Endothelial cell (in vitro differentiated cells): Measurements from ENCODE around the gene CEP162. TPM values are rescaled to one million over a fixed set of nuclear protein-coding genes. Genes with fewer than 3 reads are reported as not detected.

Experiments
- DNase-seq: peaks from one replicate; pipeline ENCODE4 v3.0.0; 2021; ENCODE audit warnings: low spot score
- H3K27ac Mint-ChIP-seq: one replicate; pipeline ENCODE4 v1.8.0; 2021; ENCODE audit warnings: mixed read lengths, inconsistent platforms; ENCODE audit not compliant: unreplicated experiment
- H3K27me3 Mint-ChIP-seq: one replicate; pipeline ENCODE4 v1.8.0; 2021; ENCODE audit warnings: mild to moderate bottlenecking, moderate library complexity, mixed read lengths, inconsistent platforms; ENCODE audit not compliant: unreplicated experiment
- H3K36me3 Mint-ChIP-seq: one replicate; pipeline ENCODE4 v1.8.0; 2021; ENCODE audit warnings: mild to moderate bottlenecking, low read depth, mixed read lengths, inconsistent platforms; ENCODE audit not compliant: unreplicated experiment
- H3K4me1 Mint-ChIP-seq: one replicate; pipeline ENCODE4 v1.8.0; 2021; ENCODE audit warnings: mild to moderate bottlenecking, mixed read lengths, inconsistent platforms; ENCODE audit not compliant: unreplicated experiment
- H3K4me3 Mint-ChIP-seq: one replicate; pipeline ENCODE4 v1.8.0; 2021; ENCODE audit warnings: mild to moderate bottlenecking, mixed read lengths, inconsistent platforms; ENCODE audit not compliant: unreplicated experiment
- H3K9me3 Mint-ChIP-seq: one replicate; pipeline ENCODE4 v1.8.0; 2021; ENCODE audit warnings: mixed read lengths, inconsistent platforms; ENCODE audit not compliant: unreplicated experiment
- total RNA-seq: library from RNA; stranded (reverse); fragmentation: NEBNext Ultra II Directional; extraction: Animal tissue kit (Norgen Biotek cat#: 25700); gene quantifications from one replicate; pipeline ENCODE4 v1.2.1, GENCODE V29; 2021; ENCODE audit not compliant: unreplicated experiment
- TF ChIP-seq, protein P1 (sequence below): fragments of 200-600 bp; sonication (generic); IDR thresholded peaks from one replicate; pipeline ENCODE4 v1.5.0; 2021; ENCODE audit warnings: antibody characterized with exemption; ENCODE audit not compliant: unreplicated experiment

The CEP162 gene
- total RNA-seq, 1 donor from 2014 or later = 14.3 TPM

DNA sequence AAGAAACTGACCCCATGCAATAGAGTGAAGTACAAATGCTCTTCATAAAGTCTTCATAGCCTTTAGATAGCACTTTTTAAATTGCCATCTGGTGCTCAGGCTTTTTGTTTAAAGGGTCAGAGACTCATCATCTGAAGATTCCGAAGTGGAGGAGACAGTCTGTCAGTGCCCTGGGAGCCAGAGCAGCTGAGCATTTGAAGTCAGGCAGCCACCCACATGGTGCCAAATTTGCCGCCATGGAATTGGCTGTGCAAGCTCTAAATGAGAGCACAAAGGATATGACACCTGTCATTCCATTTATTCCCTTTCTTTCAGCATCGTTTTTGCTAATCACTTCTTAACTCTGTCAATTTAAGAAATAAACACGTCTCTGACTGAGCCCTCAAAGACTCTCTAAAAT, 32.8 kb upstream of the CEP162 start:
- no peaks in the 10 kb centered on the region for H3K36me3 Mint-ChIP-seq
- DNase-seq = no peak
- TF ChIP-seq, protein P1, sequence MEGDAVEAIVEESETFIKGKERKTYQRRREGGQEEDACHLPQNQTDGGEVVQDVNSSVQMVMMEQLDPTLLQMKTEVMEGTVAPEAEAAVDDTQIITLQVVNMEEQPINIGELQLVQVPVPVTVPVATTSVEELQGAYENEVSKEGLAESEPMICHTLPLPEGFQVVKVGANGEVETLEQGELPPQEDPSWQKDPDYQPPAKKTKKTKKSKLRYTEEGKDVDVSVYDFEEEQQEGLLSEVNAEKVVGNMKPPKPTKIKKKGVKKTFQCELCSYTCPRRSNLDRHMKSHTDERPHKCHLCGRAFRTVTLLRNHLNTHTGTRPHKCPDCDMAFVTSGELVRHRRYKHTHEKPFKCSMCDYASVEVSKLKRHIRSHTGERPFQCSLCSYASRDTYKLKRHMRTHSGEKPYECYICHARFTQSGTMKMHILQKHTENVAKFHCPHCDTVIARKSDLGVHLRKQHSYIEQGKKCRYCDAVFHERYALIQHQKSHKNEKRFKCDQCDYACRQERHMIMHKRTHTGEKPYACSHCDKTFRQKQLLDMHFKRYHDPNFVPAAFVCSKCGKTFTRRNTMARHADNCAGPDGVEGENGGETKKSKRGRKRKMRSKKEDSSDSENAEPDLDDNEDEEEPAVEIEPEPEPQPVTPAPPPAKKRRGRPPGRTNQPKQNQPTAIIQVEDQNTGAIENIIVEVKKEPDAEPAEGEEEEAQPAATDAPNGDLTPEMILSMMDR = no peak
- H3K27ac Mint-ChIP-seq = no peak overlapping the region
- peaks cover 11% of the 10 kb centered on the region for H3K4me1 Mint-ChIP-seq
- no peak overlapping the region for H3K4me3 Mint-ChIP-seq
- no peaks in the 10 kb centered on the region for H3K9me3 Mint-ChIP-seq
- no peaks in the 10 kb centered on the region for H3K27me3 Mint-ChIP-seq

DNA sequence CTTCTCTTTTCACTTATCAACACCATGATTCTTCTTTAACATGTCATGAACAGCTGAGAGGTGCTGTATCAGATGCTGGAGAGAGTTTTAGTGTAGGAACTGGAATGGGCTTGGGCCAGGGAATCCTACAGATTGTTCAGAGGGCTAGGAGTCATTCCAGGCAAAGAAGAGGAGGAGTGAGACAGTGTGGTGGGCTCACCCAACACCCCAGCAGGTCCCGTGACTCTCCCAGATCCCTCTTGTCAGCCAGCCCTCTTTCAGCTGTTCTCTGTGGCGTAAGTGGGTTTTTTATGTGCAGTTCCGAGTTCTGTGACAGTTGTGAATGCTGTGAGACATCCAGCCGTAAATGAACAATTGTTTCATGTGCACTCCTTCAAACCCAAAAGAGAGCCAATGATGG, 31.4 kb upstream of the CEP162 start:
- peaks cover 10% of the 10 kb centered on the region for H3K4me1 Mint-ChIP-seq
- no peak overlapping the region for H3K27ac Mint-ChIP-seq
- H3K27me3 Mint-ChIP-seq = no peaks in the 10 kb centered on the region
- H3K4me3 Mint-ChIP-seq = no peak overlapping the region
- no peaks in the 10 kb centered on the region for H3K36me3 Mint-ChIP-seq
- no peaks in the 10 kb centered on the region for H3K9me3 Mint-ChIP-seq
- no peak for DNase-seq
- TF ChIP-seq, protein P1 = no peak

DNA sequence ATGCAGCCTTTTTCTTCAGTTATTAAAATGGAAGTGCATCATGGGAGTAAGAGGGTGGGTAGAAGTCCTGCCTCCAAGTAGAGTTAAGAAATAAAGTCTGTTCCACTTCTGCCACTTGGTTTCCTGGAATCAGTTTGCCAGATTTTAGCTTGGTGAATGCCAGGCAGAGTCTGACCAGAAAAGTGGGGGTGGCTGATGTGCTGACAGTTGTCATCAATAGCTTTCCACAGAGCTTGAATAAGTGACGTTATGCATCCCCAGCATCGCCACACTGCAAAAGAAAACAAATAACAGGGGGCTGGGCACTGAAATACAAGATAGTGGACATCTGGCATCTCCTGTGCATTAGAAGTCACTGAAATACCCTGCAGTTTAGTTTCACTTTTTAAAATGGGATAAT, 30.8 kb upstream of the CEP162 start:
- no peak for DNase-seq
- Mint-ChIP-seq H3K27ac (no peak overlapping the region), H3K4me3 (no peak overlapping the region), H3K4me1 (peaks cover 10% of the 10 kb centered on the region), H3K27me3 (no peaks in the 10 kb centered on the region), H3K36me3 (no peaks in the 10 kb centered on the region), H3K9me3 (no peaks in the 10 kb centered on the region)
- TF ChIP-seq, protein P1 = no peak

DNA sequence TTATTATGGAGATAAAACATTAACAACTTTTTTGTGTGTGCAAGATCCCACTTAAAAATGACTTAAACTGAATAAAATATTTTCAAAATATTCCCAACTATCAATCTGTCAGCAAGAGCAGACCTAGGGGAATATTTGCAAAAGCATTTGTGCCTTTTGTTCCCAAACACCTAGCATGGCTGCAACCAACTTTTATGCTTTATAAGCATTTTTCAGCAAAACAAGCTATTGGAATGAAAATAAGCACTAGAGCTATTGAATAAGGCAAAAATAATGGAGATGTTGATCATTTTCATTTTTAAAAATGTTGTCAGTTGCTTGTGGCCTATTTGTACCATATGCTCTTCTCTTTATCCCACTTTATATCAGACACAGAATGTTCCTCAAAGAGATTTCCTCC, 28.2 kb upstream of the CEP162 start:
- no peaks in the 10 kb centered on the region for H3K27me3 Mint-ChIP-seq
- no peaks in the 10 kb centered on the region for H3K9me3 Mint-ChIP-seq
- peaks cover 10% of the 10 kb centered on the region for H3K4me1 Mint-ChIP-seq
- H3K36me3 Mint-ChIP-seq = no peaks in the 10 kb centered on the region
- DNase-seq = no peak
- no peak overlapping the region for H3K27ac Mint-ChIP-seq
- H3K4me3 Mint-ChIP-seq = no peak overlapping the region
- TF ChIP-seq, protein P1 = no peak

DNA sequence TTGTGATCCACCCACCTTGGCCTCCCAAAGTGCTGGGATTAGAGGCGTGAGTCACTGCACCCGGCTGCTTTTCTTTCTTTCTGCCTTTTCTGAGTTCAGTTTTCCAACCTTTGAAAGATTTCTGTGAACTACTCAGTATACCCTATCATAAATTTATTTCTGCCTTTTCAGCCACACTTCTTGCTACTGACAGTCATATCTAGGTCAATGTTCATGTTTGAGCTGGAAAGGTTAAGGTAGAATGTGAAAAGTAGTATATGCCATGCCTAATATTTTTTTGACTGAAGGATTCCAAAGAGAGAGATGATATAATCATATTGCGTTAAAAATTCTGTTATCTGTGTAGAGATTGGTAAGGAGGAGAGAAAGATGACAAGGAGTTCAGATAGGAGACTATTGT, 25.9 kb upstream of the CEP162 start:
- Mint-ChIP-seq H3K4me3 (no peak overlapping the region), H3K4me1 (peaks cover 10% of the 10 kb centered on the region), H3K27ac (no peak overlapping the region), H3K36me3 (no peaks in the 10 kb centered on the region), H3K27me3 (no peaks in the 10 kb centered on the region), H3K9me3 (no peaks in the 10 kb centered on the region)
- no peak for DNase-seq
- TF ChIP-seq, protein P1 = no peak
